ENCODE data around the gene ASCC3. TPM values are rescaled to one million over a fixed set of nuclear protein-coding genes. Genes with fewer than 3 reads are reported as not detected.

ASCC3 gene
- total RNA-seq, 1 experiment from 2014 or later: 48.2 TPM

DNA sequence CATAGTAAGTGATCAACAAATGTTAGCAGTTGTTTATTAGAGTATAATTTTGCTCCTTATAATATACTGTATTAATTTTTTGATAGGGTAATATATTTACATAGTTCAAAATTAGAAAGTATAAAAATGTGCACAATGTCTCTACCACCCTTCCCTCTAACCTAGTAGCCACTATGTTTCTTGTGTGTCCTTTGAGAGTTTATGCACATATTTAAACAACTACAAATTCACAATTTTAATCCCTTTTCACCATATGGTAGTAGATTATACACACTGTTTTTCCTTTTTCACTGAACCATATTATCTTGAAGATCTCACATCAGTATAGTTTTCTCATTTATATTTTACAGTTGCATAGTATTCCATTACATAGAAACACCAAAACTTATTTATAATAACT lies 194.9 kb downstream of the ASCC3 start:
- Mint-ChIP-seq H3K27ac (ENCODE audit: unreplicated experiment) (no peak overlapping the region), H3K27me3 (ENCODE audit: insufficient read depth, unreplicated experiment) (no peaks in the 10 kb centered on the region), H3K4me1 (ENCODE audit: low read depth, unreplicated experiment) (no peaks in the 10 kb centered on the region), H3K9me3 (ENCODE audit: unreplicated experiment) (no peaks in the 10 kb centered on the region), H3K36me3 (ENCODE audit: insufficient read depth, unreplicated experiment) (no peaks in the 10 kb centered on the region), H3K4me3 (ENCODE audit: unreplicated experiment) (no peak overlapping the region)
- TF ChIP-seq, protein P1, sequence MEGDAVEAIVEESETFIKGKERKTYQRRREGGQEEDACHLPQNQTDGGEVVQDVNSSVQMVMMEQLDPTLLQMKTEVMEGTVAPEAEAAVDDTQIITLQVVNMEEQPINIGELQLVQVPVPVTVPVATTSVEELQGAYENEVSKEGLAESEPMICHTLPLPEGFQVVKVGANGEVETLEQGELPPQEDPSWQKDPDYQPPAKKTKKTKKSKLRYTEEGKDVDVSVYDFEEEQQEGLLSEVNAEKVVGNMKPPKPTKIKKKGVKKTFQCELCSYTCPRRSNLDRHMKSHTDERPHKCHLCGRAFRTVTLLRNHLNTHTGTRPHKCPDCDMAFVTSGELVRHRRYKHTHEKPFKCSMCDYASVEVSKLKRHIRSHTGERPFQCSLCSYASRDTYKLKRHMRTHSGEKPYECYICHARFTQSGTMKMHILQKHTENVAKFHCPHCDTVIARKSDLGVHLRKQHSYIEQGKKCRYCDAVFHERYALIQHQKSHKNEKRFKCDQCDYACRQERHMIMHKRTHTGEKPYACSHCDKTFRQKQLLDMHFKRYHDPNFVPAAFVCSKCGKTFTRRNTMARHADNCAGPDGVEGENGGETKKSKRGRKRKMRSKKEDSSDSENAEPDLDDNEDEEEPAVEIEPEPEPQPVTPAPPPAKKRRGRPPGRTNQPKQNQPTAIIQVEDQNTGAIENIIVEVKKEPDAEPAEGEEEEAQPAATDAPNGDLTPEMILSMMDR (IDR thresholded peaks at IDR 0.05; ENCODE audit: insufficient read depth in 1 of 2, low read depth in 1 of 2, low read length in 1 of 2, severe bottlenecking in 1 of 2, unreplicated experiment in 1 of 2): no peak
- no TSS peak for BruUV-seq (replicated peaks)
- CTCF ChIA-PET: no interaction called here
- no peaks in the 10 kb centered on the region for H3K36me3 ChIP-seq (ENCODE audit: control insufficient read depth, insufficient read depth, low read length)
- no peaks in the 10 kb centered on the region for H3K27me3 ChIP-seq (replicated peaks; ENCODE audit: control insufficient read depth, insufficient read depth, low read length)
- POLR2A ChIA-PET: no interaction called here
- intact Hi-C loops (cut with micrococcal nuclease; ENCODE audit: unreplicated experiment): no loop called here
- no peaks in the 10 kb centered on the region for H3K4me1 ChIP-seq
- no peaks in the 10 kb centered on the region for H3K9me3 ChIP-seq
- DNase-seq: no peak
- H3K4me3 ChIP-seq (ENCODE audit: low read depth, low read length): no peak overlapping the region

DNA sequence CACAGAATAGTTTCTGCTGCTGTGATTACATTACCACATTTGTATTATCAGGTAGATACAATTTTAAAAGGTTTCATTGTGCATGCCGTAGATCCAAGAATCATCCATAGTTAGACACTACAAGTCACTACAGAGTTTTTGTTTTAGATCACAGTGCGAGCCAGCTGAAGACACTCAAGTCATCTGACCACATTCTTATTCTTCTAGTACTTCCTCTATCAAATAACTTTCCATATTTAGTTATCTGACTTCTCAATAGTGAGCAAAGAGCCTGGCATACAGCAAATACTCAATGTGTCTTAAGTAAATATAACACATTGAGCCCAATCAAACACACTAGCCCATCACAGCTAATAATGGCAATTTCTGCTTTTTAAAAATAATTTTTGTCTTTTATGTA lies 195.4 kb downstream of the ASCC3 start:
- intact Hi-C loops (cut with micrococcal nuclease; ENCODE audit: unreplicated experiment): no loop called here

DNA sequence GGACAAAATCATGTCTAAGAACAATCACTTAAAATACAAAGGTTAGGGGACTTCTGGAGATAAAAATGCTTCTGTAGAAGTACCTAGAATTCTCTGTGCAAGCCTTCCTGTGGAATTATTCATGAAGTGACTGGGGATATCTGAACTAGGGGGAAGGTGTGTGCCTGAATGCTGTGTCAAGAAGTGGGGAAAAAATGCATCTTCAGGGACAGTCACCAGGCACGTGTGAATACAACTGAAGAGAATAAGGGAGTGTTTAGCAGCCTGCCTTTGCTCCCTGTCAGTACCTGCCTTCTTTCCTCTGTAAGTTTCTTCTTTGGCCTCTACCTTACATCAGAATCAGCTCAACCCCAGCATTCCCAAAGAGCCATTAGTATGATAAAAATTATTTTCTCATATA lies 201.0 kb downstream of the ASCC3 start:
- H3K4me1 ChIP-seq: no peaks in the 10 kb centered on the region
- CTCF ChIA-PET: no interaction called here

More for the DNA sequence above, 195.4 kb downstream of the ASCC3 start:
- Histone ChIP-seq H3K4me1 (no peaks in the 10 kb centered on the region), H3K36me3 (ENCODE audit: control insufficient read depth, insufficient read depth, low read length) (no peaks in the 10 kb centered on the region), H3K4me3 (ENCODE audit: low read depth, low read length) (no peak overlapping the region), H3K27me3 (replicated peaks; ENCODE audit: control insufficient read depth, insufficient read depth, low read length) (no peaks in the 10 kb centered on the region), H3K9me3 (no peaks in the 10 kb centered on the region)
- Mint-ChIP-seq H3K4me3 (ENCODE audit: unreplicated experiment) (no peak overlapping the region), H3K27ac (ENCODE audit: unreplicated experiment) (no peak overlapping the region), H3K36me3 (ENCODE audit: insufficient read depth, unreplicated experiment) (no peaks in the 10 kb centered on the region), H3K9me3 (ENCODE audit: unreplicated experiment) (no peaks in the 10 kb centered on the region), H3K27me3 (ENCODE audit: insufficient read depth, unreplicated experiment) (no peaks in the 10 kb centered on the region), H3K4me1 (ENCODE audit: low read depth, unreplicated experiment) (no peaks in the 10 kb centered on the region)
- no TSS peak for BruUV-seq (replicated peaks)
- CTCF ChIA-PET: no interaction called here
- POLR2A ChIA-PET: no interaction called here
- DNase-seq: no peak
- TF ChIP-seq, protein P1 (IDR thresholded peaks at IDR 0.05; ENCODE audit: insufficient read depth in 1 of 2, low read depth in 1 of 2, low read length in 1 of 2, severe bottlenecking in 1 of 2, unreplicated experiment in 1 of 2): no peak

More for the DNA sequence above, 201.0 kb downstream of the ASCC3 start:
- Mint-ChIP-seq H3K36me3 (ENCODE audit: insufficient read depth, unreplicated experiment) (no peaks in the 10 kb centered on the region), H3K9me3 (ENCODE audit: unreplicated experiment) (no peaks in the 10 kb centered on the region), H3K27ac (ENCODE audit: unreplicated experiment) (no peak overlapping the region), H3K4me1 (ENCODE audit: low read depth, unreplicated experiment) (no peaks in the 10 kb centered on the region), H3K4me3 (ENCODE audit: unreplicated experiment) (no peak overlapping the region), H3K27me3 (ENCODE audit: insufficient read depth, unreplicated experiment) (no peaks in the 10 kb centered on the region)
- H3K9me3 ChIP-seq: no peaks in the 10 kb centered on the region
- TF ChIP-seq, protein P1 (IDR thresholded peaks at IDR 0.05; ENCODE audit: insufficient read depth in 1 of 2, low read depth in 1 of 2, low read length in 1 of 2, severe bottlenecking in 1 of 2, unreplicated experiment in 1 of 2): no peak
- no peaks in the 10 kb centered on the region for H3K27me3 ChIP-seq (replicated peaks; ENCODE audit: control insufficient read depth, insufficient read depth, low read length)
- DNase-seq: no peak
- no peak overlapping the region for H3K4me3 ChIP-seq (ENCODE audit: low read depth, low read length)
- no peaks in the 10 kb centered on the region for H3K36me3 ChIP-seq (ENCODE audit: control insufficient read depth, insufficient read depth, low read length)
- POLR2A ChIA-PET: no interaction called here
- intact Hi-C loops (cut with micrococcal nuclease; ENCODE audit: unreplicated experiment): no loop called here
- no TSS peak for BruUV-seq (replicated peaks)

All from Caco-2 (cell line).